ENCODE measurements around the gene ZNF384.

Gene ZNF384

GRCh38 chr12:6653342-6653741 lies 35.8 kb downstream of the ZNF384 start:
- DNase-seq (ENCODE audit: low read depth), result no peak

GRCh38 chr12:6652391-6652790 lies 36.8 kb downstream of the ZNF384 start:
- DNase-seq (ENCODE audit: low read depth), result no peak

DNA sequence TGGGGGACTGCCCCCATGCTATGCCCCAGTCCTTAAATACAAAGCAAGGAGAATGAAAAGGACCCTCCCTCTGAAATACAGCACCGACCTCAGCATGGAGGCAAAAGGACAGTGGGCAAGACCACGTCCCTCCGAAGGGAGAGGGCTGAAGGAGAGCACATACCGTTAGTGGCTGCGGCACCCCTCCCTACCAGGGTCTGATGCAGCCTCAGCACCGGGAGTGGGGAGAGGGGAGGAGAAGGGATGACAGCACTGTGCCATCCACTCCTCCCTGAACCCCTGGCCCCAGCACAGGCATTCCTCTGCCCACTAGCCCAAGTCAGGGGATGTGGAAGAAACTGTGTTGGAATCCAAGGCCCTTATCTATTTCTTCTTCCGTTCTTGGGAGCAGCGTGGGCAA lies 38.3 kb downstream of the ZNF384 start:
- DNase-seq (ENCODE audit: low read depth), result no peak

DNA sequence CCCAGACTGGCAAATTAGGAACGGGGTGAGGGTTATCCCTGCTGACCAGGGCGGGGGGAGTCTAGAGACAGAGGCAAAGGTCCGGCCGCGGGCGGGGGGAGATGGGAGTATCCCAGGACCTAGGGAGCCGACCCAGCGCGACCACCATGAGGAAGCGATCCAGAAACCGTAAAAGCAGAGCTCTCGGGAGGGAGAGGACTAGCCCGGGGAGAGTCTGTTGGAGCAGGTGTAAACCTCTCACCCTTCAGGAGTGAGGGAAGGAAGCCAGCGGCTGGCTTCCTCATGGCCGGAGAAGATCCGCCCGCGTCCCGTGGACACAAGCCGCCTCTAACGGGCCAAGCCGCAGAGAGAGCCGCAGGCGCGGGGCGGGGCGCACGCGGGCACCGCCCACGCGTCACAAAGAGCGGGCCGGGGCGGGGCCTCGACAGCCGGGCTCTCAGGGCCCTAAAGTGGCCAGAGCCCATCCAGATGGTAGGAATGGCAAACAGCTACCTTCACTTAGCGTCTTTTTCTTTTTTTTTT lies 42.0 kb downstream of the ZNF384 start, which contains the start of gene ACRBP:
ACRBP (minus strand) TSS at position 350 of the 522 bp plus-strand sequence; CDS start at position 284, 66 bp downstream.
- no peak for DNase-seq (ENCODE audit: low read depth)

DNA sequence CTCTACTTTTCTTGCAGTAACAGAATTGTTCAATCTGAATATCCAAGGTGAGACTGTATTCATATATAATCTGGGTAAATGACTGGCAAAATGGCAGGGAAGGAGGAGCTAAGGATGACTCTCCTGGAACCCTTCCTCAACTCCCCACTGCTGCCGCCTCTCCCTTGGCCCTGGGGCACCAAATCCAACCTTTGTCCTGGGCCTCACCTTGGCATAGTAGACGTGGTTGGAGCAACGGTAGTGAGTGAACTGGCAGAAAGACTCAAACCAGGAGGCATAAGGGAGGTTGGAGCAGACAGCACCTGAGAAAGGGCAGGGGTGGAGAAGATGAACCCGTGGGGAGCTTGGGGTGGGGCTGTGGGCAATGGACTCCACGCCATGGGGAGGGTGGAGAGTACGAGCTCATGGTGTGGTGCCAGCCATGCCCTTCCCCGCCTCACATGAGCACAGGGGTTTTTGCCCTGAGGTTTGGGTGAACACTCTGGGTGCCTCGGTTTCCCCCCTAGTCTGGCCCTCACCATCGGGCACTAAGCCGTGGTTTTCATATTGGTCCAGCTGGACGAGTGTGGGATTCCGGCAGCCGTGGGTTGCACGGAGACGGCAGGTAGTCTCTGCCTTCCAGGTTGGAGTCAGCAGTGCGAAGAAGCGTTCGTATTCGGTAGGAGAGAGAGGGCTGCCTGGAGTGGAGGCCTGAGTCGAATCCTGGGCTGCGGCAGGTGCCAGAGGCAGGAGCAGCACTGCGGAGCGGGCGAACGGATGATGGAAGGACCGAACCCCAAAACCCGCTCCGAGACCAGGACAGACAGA lies 42.7 kb downstream of the ZNF384 start:
- DNase-seq (ENCODE audit: low read depth), result no peak

DNA sequence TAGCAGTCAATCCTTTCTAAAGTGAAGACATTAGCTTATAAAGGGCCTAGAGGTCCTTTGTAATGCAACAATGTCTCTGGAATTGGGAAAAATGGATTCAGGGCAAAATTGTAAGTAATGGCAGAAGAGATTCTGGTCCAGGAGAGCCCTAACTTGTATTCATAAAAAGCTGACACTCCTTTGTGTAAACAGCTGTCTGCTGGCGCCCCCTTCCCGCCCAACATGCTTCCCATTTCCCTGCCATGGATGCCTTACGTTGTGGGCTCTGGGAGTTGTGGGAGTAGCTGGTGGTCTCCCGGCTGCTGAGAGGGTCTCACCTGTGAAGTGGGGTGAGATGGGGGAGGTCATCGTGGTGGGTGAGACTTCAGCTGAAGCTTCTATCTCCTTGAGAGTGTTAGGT lies 44.3 kb downstream of the ZNF384 start:
- DNase-seq (ENCODE audit: low read depth), result no peak

DNA sequence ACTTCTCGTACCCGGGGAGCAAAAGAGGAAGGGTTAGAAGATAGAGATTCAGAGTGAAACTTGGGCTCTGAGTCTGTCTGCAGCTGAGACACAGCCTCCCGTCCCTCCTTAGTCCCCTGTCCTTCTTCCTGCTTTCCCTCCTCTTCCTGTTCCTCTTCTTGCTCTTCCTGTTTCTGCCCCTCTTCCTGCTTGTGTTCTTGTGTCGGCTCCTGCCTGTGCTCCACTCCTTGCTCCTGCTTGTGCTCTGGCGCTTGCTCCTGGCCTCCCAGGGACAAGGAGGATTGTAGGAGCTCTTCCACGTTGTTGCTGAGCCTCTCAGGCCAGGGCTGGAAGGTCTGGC lies 44.9 kb downstream of the ZNF384 start:
- no peak for DNase-seq (ENCODE audit: low read depth)

GRCh38 chr12:6643569-6644256 lies 45.5 kb downstream of the ZNF384 start:
- no peak for DNase-seq (ENCODE audit: low read depth)

- no peak for DNase-seq (ENCODE audit: low read depth)
Observed at GRCh38 chr12:6641131-6641530, 48.0 kb downstream of the ZNF384 start.

- DNase-seq (ENCODE audit: low read depth), result no peak
Observed at GRCh38 chr12:6640497-6640896, 48.7 kb downstream of the ZNF384 start.

DNA sequence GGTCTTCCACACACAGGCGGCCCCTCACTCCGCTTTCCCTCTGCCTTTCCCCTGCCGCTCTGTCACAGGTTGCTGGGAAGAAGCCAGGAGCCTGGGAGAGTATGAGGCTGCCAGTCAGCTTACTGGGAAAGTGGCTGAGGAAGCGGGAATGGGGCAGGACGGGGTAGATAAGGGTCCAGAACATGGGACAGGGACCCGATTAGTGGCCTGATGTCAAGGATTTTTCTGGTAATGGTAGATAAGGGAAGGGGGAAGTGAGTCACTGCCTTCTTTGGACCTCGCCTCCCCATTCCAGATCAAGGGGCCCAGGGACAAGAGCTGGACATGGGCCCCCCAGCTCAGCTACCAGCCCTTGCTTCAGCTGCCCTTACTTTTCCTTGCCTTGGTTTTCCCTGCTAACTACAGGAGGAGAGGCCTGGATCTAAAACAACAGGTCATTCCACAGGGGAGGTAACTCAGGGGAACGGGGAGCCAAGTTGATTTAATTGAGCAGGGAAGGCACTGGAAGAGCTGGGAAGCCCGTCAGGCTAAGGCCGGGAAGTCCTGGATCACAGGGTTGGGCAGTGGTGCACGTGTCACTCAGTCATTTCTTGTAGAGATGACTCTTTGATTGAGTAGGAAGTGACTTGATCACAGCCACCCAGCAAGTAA lies 49.9 kb downstream of the ZNF384 start:
- DNase-seq (ENCODE audit: low read depth), result no peak

- DNase-seq (ENCODE audit: low read depth), result no peak
Observed at GRCh38 chr12:6638305-6638704, 50.9 kb downstream of the ZNF384 start.

- no peak for DNase-seq (ENCODE audit: low read depth)
Observed at GRCh38 chr12:6635856-6636531, 53.2 kb downstream of the ZNF384 start, which contains the start of gene LPAR5. Gene LPAR5, minus strand, starts transcription at chr12:6635959. Its CDS starts 14,711 bp downstream, at chr12:6621248.

- no peak for DNase-seq (ENCODE audit: low read depth)
Observed at GRCh38 chr12:6635375-6635855, 53.8 kb downstream of the ZNF384 start.

GRCh38 chr12:6632026-6632983 lies 56.9 kb downstream of the ZNF384 start:
- DNase-seq (ENCODE audit: low read depth), result no peak

DNA sequence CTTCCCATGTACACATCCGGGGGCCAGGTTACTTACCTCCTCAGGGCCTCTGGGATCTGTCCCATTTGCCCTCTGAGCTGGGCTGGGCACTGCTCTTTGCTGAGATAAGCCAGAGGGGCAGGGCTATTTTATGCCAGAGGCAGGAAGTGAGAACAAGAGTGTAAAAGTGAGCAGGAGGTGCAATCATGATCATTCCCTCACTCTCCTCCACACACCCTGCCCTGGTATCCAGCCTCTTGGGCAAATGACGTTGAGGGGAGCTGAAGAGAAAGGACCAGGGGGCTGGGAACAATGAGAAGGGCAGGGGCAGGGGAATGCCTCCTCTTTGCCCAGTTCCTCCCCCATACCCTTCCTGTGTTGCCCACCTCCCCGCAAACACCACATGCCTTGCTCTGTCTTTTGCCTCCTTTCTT lies 57.6 kb downstream of the ZNF384 start:
- DNase-seq (ENCODE audit: low read depth), result no peak

DNA sequence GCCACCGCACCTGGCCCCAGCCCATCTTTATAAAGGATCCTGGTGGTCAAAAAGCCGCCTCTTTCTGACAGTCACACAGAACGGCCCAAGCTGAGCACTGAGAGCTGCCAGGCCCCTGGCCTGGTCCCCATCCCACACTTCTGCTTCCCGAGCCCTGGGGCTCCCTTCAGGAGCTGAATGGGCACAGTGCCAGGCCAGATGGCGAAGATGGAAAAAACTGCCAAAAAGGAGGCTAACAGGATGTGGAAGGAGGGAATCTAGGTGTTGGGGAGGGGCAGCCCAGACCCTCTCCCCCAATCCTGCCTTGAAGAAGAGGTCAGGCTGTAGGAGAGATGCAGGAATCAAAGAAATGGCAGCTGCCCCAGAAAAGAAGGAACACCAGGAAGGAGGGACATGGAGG lies 58.4 kb downstream of the ZNF384 start:
- no peak for DNase-seq (ENCODE audit: low read depth)

GRCh38 chr12:6627616-6628015 lies 61.6 kb downstream of the ZNF384 start:
- peak; percentile 34 for DNase-seq (ENCODE audit: low read depth)

DNA sequence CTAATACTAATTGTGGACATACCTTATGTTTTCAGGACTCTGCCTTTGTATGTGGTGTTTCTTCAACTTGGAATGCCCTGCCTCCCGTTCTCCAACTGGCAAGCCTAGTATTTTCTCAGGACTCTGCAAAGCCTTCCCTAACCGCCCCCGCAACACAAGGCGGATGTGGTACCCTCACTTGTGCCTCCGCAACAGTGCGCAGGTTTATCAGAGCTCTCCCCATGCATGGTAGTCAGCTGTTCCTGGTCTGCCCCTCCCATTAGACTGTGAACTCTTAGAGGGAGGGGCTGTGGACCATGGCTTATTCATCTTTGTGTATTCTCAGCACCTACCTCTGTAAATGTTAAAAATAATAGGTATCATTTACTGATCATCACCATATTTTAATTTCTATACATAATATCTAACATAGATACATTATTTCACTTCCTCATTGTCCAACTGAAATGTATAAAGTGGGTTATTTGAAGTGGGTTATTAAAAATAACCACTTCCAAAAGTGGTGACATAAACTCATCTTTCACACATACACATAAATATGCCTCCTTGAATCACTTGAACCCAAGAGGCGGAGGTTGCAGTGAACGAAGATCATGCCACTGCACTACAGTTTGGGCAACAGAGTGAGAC lies 62.4 kb downstream of the ZNF384 start:
- DNase-seq (ENCODE audit: low read depth), result no peak

DNA sequence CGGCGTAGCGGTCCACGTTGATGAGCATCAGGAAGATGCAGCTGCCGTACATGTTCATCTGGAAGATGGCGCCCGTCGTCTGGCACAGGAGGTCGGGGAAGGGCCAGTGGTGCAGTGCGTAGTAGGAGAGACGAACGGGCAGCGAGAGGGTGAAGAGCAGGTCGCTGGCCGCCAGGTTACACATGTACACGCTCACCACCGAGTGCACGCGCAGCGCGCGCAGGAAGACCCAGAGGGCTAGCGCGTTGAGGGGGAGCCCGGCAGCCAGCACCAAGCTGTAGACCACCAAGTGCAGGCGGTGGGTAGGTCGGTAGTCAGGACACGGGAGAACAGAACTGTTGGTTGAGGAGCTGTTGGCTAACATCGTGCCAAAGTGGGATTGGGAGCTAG lies 68.3 kb downstream of the ZNF384 start:
- DNase-seq (ENCODE audit: low read depth), result no peak

Data from T-helper 22 cell (primary cell).